Jurkat, Clone E6-1 (cell line): ENCODE measurements around the gene SENP7. TPM values are rescaled to one million over a fixed set of nuclear protein-coding genes. Genes with fewer than 3 reads are reported as not detected.
A peak's percentile ranks its signal among the peaks of the same experiment; 100 is the strongest.
"Not testable (repeated sequence)": the region's sequence is repeated elsewhere in the genome, so short reads cannot be mapped to it uniquely, and the experiment has no call there.

ENCODE experiments used
- DNase-seq: peaks from one replicate; pipeline ENCODE4 v3.0.0-alpha.2; 2011; ENCODE audit warnings: low read depth, low spot score
- H3K4me3 ChIP-seq: 2 replicates; pipeline ENCODE4 v1.5.1; 2011; ENCODE audit warnings: mild to moderate bottlenecking, low read length, control low read depth, moderate library complexity
- polyA plus RNA-seq: library from polyadenylated mRNA; unstranded; fragments of >200 nt; gene quantifications from one replicate; pipeline ENCODE4 v1.2.1, GENCODE V29; 2012; ENCODE audit warnings: missing spikeins; ENCODE audit not compliant: insufficient read length, insufficient read depth

SENP7 gene
- 14.9 TPM for polyA plus RNA-seq

GRCh38 chr3:101512646-101513418 is at the start of gene SENP7:
Gene SENP7 (minus strand): TSS chr3:101513212. CDS start chr3:101513130, 82 bp downstream.
- DNase-seq: peak; percentile 78
- peak within 1 kb of the TSS; percentile 76 for H3K4me3 ChIP-seq

DNA sequence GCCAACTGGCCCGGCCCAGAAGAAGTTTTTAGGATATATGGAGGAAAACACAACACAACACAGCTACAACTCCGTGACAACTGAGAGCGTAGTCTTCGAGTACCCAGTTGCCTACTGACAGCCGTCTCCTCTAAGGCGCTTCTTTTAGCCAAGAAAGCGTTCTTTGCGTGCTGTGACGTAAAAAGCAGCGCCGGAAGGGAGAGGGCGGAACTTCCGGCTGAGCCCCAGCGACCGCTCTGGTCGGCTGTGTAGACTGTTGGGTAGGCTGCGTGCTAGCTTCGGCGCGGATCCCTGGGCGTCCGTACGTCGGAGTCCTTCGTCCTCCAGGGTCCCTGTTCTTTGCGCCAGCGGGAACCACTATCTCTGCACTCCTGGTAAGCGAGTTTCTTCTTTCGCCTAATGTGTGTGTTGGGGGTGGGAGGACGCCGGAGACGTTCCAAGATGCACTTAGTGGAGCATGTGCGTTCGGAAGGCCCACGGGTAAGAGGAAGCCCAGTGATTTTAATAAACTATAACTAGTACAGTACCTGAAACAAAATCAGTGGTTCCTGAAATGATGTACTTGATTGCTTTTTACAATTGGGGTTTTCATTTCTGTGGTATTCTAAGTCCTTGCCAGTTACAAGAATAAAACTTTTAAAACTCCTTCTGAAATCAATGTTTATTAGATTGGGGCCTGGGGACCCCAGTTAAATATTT is 48.8 kb upstream of the SENP7 start, which contains the start of gene TRMT10C:
Gene TRMT10C (plus strand): TSS at position 239 of the 699 bp plus-strand sequence. CDS start 2,914 bp downstream, outside the sequence.
- DNase-seq: peak; percentile 92
- peak within 1 kb of the TSS; percentile 99 for H3K4me3 ChIP-seq

GRCh38 chr3:101556064-101556463 is 43.1 kb upstream of the SENP7 start:
- DNase-seq: no peak
- H3K4me3 ChIP-seq: no peak overlapping the region

DNA sequence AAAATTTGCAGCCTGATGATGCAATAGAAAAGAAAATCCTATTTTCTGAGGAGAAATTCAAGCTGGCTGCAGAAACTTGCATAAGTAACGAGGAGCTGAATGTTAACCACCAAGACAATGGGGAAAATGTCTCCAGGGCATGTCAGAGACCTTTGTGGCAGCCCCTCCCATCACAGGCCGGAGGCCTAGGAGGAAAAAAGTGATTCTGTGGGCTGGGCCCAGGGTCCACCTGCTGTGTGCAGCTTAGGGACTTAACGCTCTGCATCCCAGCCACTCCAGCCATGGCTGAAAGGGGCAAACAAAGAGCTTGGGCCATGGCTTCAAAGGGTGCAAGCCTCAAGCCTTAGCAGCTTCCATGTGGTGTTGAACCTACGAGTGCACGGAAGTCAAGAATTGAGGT is 40.4 kb upstream of the SENP7 start:
- not testable (repeated sequence) for H3K4me3 ChIP-seq, DNase-seq

DNA sequence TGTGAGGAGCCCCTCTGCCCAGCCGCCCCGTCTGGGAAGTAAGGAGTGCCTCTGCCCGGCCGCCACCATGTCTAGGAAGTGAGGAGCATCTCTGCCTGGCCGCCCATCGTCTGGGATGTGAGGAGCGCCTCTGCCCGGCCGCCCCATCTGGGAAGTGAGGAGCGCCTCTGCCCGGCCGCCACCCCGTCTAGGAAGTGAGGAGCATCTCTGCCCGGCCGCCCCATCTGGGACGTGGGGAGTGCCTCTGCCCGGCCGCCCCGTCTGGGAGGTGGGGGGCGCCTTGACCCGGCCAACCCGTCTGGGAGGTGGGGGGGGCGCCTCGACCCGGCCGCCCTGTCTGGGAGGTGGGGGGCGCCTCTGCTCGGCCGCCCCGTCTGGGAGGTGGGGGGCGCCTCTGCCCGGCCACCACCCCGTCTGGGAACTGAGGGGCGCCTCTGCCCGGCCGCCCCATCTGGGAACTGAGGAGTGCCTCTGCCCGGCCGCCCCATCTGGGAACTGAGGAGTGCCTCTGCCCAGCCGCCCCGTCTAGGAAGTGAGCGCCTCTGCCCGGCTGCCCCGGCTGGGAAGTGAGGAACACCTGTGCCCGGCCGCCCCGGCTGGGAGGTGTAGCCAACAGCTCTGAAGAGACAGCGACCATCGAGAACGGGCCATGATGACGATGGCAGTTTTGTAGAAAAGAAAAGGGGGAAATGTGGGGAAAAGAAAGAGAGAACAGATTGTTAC is 38.5 kb upstream of the SENP7 start:
- DNase-seq, H3K4me3 ChIP-seq: not testable (repeated sequence)

- H3K4me3 ChIP-seq: no peak overlapping the region
- DNase-seq: no peak
Measured at GRCh38 chr3:101549473-101549872, 36.5 kb upstream of the SENP7 start.

DNA sequence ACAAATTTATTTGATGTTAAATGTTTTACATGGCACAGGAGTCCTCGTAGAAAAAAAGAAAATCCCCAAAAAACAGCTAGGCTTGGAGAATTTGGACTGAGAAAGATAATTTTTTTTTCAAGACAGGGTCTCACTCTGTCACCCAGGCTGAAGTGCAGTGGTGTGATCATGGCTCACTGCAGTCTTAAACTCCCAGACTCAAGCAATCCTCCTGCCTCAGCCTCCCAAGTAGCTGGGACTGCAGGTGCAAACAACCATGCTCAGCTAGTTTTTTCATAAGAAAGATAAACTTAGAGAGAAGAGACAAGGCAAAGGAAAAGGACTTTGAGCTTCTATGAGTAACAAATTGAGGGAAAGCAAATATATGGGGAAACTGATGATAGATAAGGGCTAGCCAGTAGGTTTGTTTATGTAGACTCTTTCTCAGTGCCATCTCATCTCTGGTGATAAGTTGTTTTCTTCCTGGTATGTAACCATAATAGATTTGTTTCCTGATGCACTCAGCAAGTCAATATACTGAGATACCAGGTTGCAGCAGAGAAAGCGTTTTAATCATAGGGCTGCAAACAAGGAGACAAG is 35.6 kb upstream of the SENP7 start:
- no peak for DNase-seq
- no peak overlapping the region for H3K4me3 ChIP-seq

GRCh38 chr3:101544161-101544850 is 31.3 kb upstream of the SENP7 start:
- DNase-seq: no peak
- H3K4me3 ChIP-seq: no peak overlapping the region

DNA sequence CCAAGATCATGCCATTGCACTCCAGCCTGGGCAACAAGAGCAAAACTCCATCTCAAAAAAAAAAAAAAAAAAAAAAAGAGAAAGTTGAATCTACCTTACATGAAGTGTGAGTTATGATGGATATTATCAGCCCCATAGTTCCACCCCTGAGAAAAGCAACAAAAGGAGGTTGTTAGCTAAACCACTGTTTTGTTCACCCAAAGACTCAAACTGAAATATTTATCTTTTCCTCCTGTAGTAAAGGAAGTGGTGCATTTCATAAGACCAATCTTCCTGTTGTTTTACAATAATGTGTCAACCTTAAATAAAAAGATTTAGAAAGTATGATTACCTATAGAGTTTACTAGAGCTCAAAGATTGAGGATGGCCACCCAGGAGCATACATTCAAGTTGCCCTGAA is 29.9 kb upstream of the SENP7 start:
- H3K4me3 ChIP-seq: no peak overlapping the region
- DNase-seq: no peak

DNA sequence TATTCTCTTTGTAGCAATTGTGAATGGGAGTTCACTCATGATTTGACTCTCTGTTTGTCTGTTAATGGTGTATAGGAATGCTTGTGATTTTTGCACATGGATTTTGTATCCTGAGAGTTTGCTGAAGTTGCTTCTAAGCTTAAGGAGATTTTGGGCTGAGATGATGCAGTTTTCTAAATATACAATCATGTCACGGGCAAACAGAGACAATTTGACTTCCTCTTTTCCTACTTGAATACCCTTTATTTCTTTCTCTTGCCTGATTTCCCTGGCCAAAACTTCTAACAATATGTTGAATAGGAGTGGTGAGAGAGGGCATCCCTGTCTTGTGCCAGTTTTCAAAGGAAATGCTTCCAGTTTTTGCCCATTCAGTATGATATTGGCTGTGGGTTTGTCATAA is 23.9 kb upstream of the SENP7 start:
- not testable (repeated sequence) for H3K4me3 ChIP-seq

DNA sequence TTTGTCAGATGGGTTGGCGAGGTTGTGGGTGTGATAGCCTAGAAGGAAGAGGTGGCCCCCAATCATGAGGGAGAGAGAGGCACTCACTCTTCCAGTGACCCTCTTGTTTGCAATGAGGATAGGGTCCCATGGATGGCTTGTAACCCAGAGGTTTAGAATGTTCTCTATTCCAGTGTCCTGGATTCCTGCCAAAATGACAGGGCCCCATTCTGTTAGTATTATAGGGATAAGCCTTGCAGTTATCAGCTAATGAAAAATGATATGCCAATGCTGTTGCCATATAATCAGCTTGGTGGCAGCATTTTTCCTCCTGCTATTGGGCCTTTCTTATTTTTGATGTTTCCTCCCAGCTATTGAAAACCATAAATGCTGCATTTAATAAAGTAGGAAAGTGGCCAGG is 23.3 kb upstream of the SENP7 start:
- no peak overlapping the region for H3K4me3 ChIP-seq
- no peak for DNase-seq

More for the DNA sequence above, 23.9 kb upstream of the SENP7 start:
- not testable (repeated sequence) for DNase-seq

DNA sequence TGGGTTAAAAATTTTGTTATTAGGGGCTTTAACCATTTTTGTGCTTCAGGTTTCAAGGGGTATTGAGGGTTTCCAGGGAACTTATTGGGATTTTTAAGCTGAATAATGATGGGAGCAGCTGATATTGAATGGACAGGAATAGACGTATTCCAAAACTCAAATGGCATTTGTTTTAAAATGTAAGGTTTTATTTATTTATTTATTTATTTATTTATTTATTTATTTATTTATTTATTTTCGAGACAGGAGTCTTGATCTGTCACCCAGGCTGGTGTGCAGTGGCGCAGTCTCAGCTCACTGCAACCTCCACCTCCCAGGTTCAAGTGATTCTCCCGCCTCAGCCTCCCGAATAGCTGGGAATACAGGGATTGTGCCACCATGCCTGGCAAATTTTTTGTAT is 22.2 kb upstream of the SENP7 start:
- no peak overlapping the region for H3K4me3 ChIP-seq
- no peak for DNase-seq

GRCh38 chr3:101533603-101533968 is 20.6 kb upstream of the SENP7 start:
- DNase-seq: no peak
- H3K4me3 ChIP-seq: no peak overlapping the region

GRCh38 chr3:101532783-101533602 is 20.0 kb upstream of the SENP7 start:
- no peak for DNase-seq
- no peak overlapping the region for H3K4me3 ChIP-seq

DNA sequence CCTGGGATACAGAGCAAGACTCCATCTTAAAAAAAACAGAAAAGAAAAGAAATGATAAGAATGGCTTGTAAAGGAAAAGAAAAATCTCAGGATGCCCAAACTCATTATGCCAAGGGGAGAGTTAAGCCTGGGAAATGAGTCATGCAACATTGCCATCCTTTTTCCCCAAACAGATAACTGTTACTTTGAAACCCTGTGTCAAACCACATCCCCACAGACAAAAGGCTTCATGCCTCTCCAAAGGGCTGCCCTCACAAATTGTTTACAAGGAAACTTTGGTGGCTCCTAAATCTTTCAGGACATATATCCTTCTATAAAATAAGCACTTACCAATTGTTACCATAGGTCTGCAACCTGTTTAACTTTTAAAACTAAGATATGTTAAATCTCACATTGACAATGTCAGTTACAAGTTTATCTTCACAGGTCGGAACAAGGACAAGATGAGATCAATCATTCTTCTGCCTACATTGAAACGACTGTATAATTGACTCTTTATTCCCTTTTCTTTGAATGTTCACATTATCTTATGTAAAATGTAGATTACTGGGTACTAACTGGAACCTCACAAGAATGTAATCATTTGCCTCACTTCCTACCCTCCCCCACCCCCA is 18.6 kb upstream of the SENP7 start:
- H3K4me3 ChIP-seq: no peak overlapping the region
- peak; percentile 60 for DNase-seq

GRCh38 chr3:101530686-101531047 is 17.7 kb upstream of the SENP7 start:
- DNase-seq: no peak
- H3K4me3 ChIP-seq: no peak overlapping the region

DNA sequence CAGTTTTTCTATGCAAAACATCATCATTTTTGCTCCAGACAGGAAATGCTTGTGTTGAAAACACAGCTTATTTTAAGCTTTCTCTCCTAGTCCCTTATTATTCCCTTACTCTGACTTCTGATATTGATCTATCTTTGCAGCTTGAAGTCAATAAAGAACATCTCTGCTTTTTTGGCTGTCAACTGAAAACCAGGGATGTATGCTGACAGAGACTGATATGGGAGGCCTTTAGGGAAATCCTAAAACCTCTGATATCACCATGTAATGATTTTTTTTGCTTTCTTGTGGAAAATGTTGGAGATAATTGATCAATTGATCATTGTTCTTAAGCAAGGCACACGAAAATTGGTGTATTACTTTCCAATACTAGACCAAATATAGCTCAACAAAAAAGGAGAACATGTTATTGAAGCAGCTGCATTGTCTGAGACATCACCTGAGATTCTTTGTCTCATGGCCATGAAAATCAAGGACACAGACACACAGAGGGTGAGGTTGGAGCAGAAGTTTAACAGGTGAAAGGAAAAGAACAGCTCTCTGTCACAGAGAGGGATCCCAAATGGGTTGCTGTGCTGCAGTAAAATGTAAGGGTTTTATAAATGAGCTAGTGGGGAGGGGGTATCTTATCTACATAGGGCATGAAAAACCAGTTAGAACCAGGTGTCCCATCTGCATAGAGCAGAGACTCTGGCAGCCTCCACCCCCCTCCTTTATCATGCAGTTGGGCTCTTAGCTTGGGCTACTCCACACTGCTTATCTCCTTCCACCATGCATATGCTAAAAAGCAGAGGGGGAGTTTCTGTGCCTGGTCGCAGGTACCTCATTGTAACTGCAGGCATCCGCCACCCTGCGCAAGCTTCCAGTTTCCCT is 17.0 kb upstream of the SENP7 start:
- no peak overlapping the region for H3K4me3 ChIP-seq

More for the DNA sequence above, 17.0 kb upstream of the SENP7 start:
- DNase-seq: peak; percentile 81
